ENCODE results near the gene PLCB1.

Gene PLCB1

GRCh38 chr20:8540466-8540865 is 408.4 kb downstream of the PLCB1 start:
- Histone ChIP-seq H3K4me3 (ENCODE audit: low read length, poor library complexity, severe bottlenecking) (no peak overlapping the region), H3K27me3 (ENCODE audit: insufficient read depth, low read length, poor library complexity, severe bottlenecking) (no peaks in the 10 kb centered on the region), H4K20me1 (ENCODE audit: insufficient read depth, low read length, poor library complexity, severe bottlenecking) (no peaks in the 10 kb centered on the region), H3K9me2 (replicated peaks; ENCODE audit: low read depth, low read length) (no peaks in the 10 kb centered on the region), H3K4me2 (ENCODE audit: low read depth, low read length, poor library complexity, severe bottlenecking) (no peak overlapping the region), H3K36me3 (ENCODE audit: insufficient read depth, low read length) (no peaks in the 10 kb centered on the region), H3K79me2 (ENCODE audit: insufficient read depth, low read length) (no peaks in the 10 kb centered on the region), H3K4me1 (ENCODE audit: insufficient read depth, low read length, poor library complexity, severe bottlenecking) (peaks cover 3% of the 10 kb centered on the region), H3K9ac (ENCODE audit: low read depth, low read length, poor library complexity, severe bottlenecking) (no peak overlapping the region), H3F3A (ENCODE audit: low read depth) (no peaks in the 10 kb centered on the region), H3K9me3 (ENCODE audit: insufficient read depth, low read depth, low read length) (no peaks in the 10 kb centered on the region), H2AFZ (ENCODE audit: low read length) (no peak overlapping the region)
- TF ChIP-seq, protein P1, sequence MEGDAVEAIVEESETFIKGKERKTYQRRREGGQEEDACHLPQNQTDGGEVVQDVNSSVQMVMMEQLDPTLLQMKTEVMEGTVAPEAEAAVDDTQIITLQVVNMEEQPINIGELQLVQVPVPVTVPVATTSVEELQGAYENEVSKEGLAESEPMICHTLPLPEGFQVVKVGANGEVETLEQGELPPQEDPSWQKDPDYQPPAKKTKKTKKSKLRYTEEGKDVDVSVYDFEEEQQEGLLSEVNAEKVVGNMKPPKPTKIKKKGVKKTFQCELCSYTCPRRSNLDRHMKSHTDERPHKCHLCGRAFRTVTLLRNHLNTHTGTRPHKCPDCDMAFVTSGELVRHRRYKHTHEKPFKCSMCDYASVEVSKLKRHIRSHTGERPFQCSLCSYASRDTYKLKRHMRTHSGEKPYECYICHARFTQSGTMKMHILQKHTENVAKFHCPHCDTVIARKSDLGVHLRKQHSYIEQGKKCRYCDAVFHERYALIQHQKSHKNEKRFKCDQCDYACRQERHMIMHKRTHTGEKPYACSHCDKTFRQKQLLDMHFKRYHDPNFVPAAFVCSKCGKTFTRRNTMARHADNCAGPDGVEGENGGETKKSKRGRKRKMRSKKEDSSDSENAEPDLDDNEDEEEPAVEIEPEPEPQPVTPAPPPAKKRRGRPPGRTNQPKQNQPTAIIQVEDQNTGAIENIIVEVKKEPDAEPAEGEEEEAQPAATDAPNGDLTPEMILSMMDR (conservative IDR thresholded peaks at IDR 0.05; ENCODE audit: low read length) = no peak; the same call in 1 of the 2 replicates
- no peak for TF ChIP-seq EZH2phosphoT487 (IDR thresholded peaks at IDR 0.05; ENCODE audit: borderline replicate concordance)

DNA sequence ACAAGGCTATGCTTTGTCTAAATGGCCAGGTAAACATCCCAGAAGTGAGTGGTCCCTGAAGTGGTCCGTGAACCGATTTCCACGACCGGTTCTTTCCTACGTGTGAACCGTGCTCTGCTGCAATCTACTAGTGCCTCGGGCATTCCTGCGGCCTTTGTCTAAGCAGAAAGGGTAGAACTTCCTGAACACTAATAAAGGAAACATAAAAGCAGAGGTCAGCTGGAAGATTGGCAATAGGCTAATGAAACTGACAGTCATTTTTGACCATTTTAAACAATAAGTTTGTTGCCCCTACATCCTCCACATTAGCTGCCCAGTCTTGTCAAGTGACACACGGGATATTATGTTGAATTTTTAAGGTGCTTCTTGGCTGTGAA is 410.0 kb downstream of the PLCB1 start:
- no peak overlapping the region for H2AFZ ChIP-seq (ENCODE audit: low read length)
- H3K4me3 ChIP-seq (ENCODE audit: low read length, poor library complexity, severe bottlenecking) = no peak overlapping the region
- H3K9me2 ChIP-seq (replicated peaks; ENCODE audit: low read depth, low read length) = no peaks in the 10 kb centered on the region
- H3K9ac ChIP-seq (ENCODE audit: low read depth, low read length, poor library complexity, severe bottlenecking) = no peak overlapping the region
- H3F3A ChIP-seq (ENCODE audit: low read depth) = no peaks in the 10 kb centered on the region
- H4K20me1 ChIP-seq (ENCODE audit: insufficient read depth, low read length, poor library complexity, severe bottlenecking) = no peaks in the 10 kb centered on the region
- TF ChIP-seq, protein P1 (conservative IDR thresholded peaks at IDR 0.05; ENCODE audit: low read length) = no peak
- H3K4me2 ChIP-seq (ENCODE audit: low read depth, low read length, poor library complexity, severe bottlenecking) = no peak overlapping the region
- H3K9me3 ChIP-seq (ENCODE audit: insufficient read depth, low read depth, low read length) = no peaks in the 10 kb centered on the region
- no peaks in the 10 kb centered on the region for H3K79me2 ChIP-seq (ENCODE audit: insufficient read depth, low read length)
- peaks cover 3% of the 10 kb centered on the region for H3K4me1 ChIP-seq (ENCODE audit: insufficient read depth, low read length, poor library complexity, severe bottlenecking)
- H3K27me3 ChIP-seq (ENCODE audit: insufficient read depth, low read length, poor library complexity, severe bottlenecking) = no peaks in the 10 kb centered on the region
- no peaks in the 10 kb centered on the region for H3K36me3 ChIP-seq (ENCODE audit: insufficient read depth, low read length)

DNA sequence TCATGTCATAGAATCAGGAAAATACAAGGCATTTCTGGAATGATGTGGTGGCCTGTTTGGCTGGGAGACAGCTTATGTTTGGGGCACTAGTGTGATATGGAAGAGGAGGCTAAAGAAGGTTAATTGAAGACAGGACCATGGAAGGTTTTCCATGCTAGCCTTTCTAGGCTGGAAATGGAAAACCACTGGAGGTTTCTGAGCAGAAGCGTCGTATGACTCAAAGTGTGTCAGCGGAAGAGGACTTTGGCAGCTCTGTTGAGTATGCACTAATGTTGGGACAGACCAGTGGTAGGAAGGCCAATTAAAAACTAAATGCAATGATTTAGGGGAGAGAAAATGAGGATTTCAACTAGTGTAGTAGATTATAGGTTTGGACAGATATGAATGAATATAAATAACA is 413.1 kb downstream of the PLCB1 start:
- Histone ChIP-seq H3K9ac (ENCODE audit: low read depth, low read length, poor library complexity, severe bottlenecking) (no peak overlapping the region), H3K9me2 (replicated peaks; ENCODE audit: low read depth, low read length) (no peaks in the 10 kb centered on the region), H4K20me1 (ENCODE audit: insufficient read depth, low read length, poor library complexity, severe bottlenecking) (no peaks in the 10 kb centered on the region), H3K36me3 (ENCODE audit: insufficient read depth, low read length) (no peaks in the 10 kb centered on the region), H3F3A (ENCODE audit: low read depth) (no peaks in the 10 kb centered on the region), H2AFZ (ENCODE audit: low read length) (no peak overlapping the region), H3K79me2 (ENCODE audit: insufficient read depth, low read length) (no peaks in the 10 kb centered on the region), H3K27me3 (ENCODE audit: insufficient read depth, low read length, poor library complexity, severe bottlenecking) (no peaks in the 10 kb centered on the region), H3K9me3 (ENCODE audit: insufficient read depth, low read depth, low read length) (no peaks in the 10 kb centered on the region), H3K4me2 (ENCODE audit: low read depth, low read length, poor library complexity, severe bottlenecking) (no peak overlapping the region), H3K4me3 (ENCODE audit: low read length, poor library complexity, severe bottlenecking) (no peak overlapping the region), H3K4me1 (ENCODE audit: insufficient read depth, low read length, poor library complexity, severe bottlenecking) (no peaks in the 10 kb centered on the region)
- TF ChIP-seq, protein P1 (conservative IDR thresholded peaks at IDR 0.05; ENCODE audit: low read length) = no peak
- TF ChIP-seq EZH2phosphoT487 (IDR thresholded peaks at IDR 0.05; ENCODE audit: borderline replicate concordance) = no peak
